Measurements from ENCODE around the gene SLC46A3. TPM values are rescaled to one million over a fixed set of nuclear protein-coding genes. Genes with fewer than 3 reads are reported as not detected.

The SLC46A3 gene
- total RNA-seq, 1 experiment from 2014 or later: 0.94 TPM

- Histone ChIP-seq H3K36me3 (replicated peaks; ENCODE audit: control insufficient read depth, insufficient read depth, low read length) (peaks cover 3% of the 10 kb centered on the region), H3K27me3 (ENCODE audit: control insufficient read depth, insufficient read depth, low read length) (no peaks in the 10 kb centered on the region)
- peak; percentile 38 for DNase-seq
These were observed 39.1 kb downstream of the SLC46A3 start for GRCh38 chr13:28679628-28680027.

GRCh38 chr13:28678809-28679208 is 40.0 kb downstream of the SLC46A3 start:
- no peak overlapping the region for H3K4me3 ChIP-seq (ENCODE audit: insufficient read depth, low read depth, low read length)
- H3K36me3 ChIP-seq (replicated peaks; ENCODE audit: control insufficient read depth, insufficient read depth, low read length): peaks cover 9% of the 10 kb centered on the region
- DNase-seq: no peak
- no peaks in the 10 kb centered on the region for H3K27me3 ChIP-seq (ENCODE audit: control insufficient read depth, insufficient read depth, low read length)

More at GRCh38 chr13:28679628-28680027, 39.1 kb downstream of the SLC46A3 start:
- no peak overlapping the region for H3K4me3 ChIP-seq (ENCODE audit: insufficient read depth, low read depth, low read length)

GRCh38 chr13:28671126-28671792 is 47.5 kb downstream of the SLC46A3 start:
- Histone ChIP-seq H3K36me3 (replicated peaks; ENCODE audit: control insufficient read depth, insufficient read depth, low read length) (peaks cover 39% of the 10 kb centered on the region), H3K4me3 (ENCODE audit: insufficient read depth, low read depth, low read length) (no peak overlapping the region), H3K27me3 (ENCODE audit: control insufficient read depth, insufficient read depth, low read length) (no peaks in the 10 kb centered on the region)
- no peak for DNase-seq

- Histone ChIP-seq H3K4me3 (ENCODE audit: insufficient read depth, low read depth, low read length) (no peak overlapping the region), H3K27me3 (ENCODE audit: control insufficient read depth, insufficient read depth, low read length) (no peaks in the 10 kb centered on the region), H3K36me3 (replicated peaks; ENCODE audit: control insufficient read depth, insufficient read depth, low read length) (peaks cover 46% of the 10 kb centered on the region)
- no peak for DNase-seq
These were observed 51.8 kb downstream of the SLC46A3 start for GRCh38 chr13:28666897-28667488.

GRCh38 chr13:28659621-28659970 is 59.2 kb downstream of the SLC46A3 start:
- no peaks in the 10 kb centered on the region for H3K27me3 ChIP-seq (ENCODE audit: control insufficient read depth, insufficient read depth, low read length)
- H3K4me3 ChIP-seq (ENCODE audit: insufficient read depth, low read depth, low read length): peak overlapping the region; percentile 95

GRCh38 chr13:28658796-28659620 is 59.8 kb downstream of the SLC46A3 start, which contains the start of gene POMP:
Gene POMP, plus strand, starts transcription at chr13:28659130. Its CDS starts 55 bp downstream, at chr13:28659185.
- no peaks in the 10 kb centered on the region for H3K27me3 ChIP-seq (ENCODE audit: control insufficient read depth, insufficient read depth, low read length)
- H3K36me3 ChIP-seq (replicated peaks; ENCODE audit: control insufficient read depth, insufficient read depth, low read length): peaks cover 12% of the 10 kb centered on the region

More at GRCh38 chr13:28659621-28659970, 59.2 kb downstream of the SLC46A3 start:
- H3K36me3 ChIP-seq (replicated peaks; ENCODE audit: control insufficient read depth, insufficient read depth, low read length): peaks cover 14% of the 10 kb centered on the region
- DNase-seq: no peak

GRCh38 chr13:28658539-28658795 is 60.3 kb downstream of the SLC46A3 start:
- H3K36me3 ChIP-seq (replicated peaks; ENCODE audit: control insufficient read depth, insufficient read depth, low read length): peaks cover 11% of the 10 kb centered on the region
- DNase-seq: peak; percentile 26
- H3K27me3 ChIP-seq (ENCODE audit: control insufficient read depth, insufficient read depth, low read length): no peaks in the 10 kb centered on the region
- peak overlapping the region; percentile 95 for H3K4me3 ChIP-seq (ENCODE audit: insufficient read depth, low read depth, low read length)

More at GRCh38 chr13:28658796-28659620, 59.8 kb downstream of the SLC46A3 start, which contains the start of gene POMP:
- peak; percentile 90 for DNase-seq
- peak within 1 kb of the TSS; percentile 95 for H3K4me3 ChIP-seq (ENCODE audit: insufficient read depth, low read depth, low read length)

- H3K36me3 ChIP-seq (replicated peaks; ENCODE audit: control insufficient read depth, insufficient read depth, low read length): peaks cover 9% of the 10 kb centered on the region
- no peaks in the 10 kb centered on the region for H3K27me3 ChIP-seq (ENCODE audit: control insufficient read depth, insufficient read depth, low read length)
- peak overlapping the region; percentile 95 for H3K4me3 ChIP-seq (ENCODE audit: insufficient read depth, low read depth, low read length)
- no peak for DNase-seq
These were observed 60.8 kb downstream of the SLC46A3 start for GRCh38 chr13:28657784-28658538.

GRCh38 chr13:28655561-28655960 is 63.2 kb downstream of the SLC46A3 start:
- Histone ChIP-seq H3K4me3 (ENCODE audit: insufficient read depth, low read depth, low read length) (no peak overlapping the region), H3K36me3 (replicated peaks; ENCODE audit: control insufficient read depth, insufficient read depth, low read length) (no peaks in the 10 kb centered on the region), H3K27me3 (ENCODE audit: control insufficient read depth, insufficient read depth, low read length) (no peaks in the 10 kb centered on the region)
- peak; percentile 7 for DNase-seq

- Histone ChIP-seq H3K4me3 (ENCODE audit: insufficient read depth, low read depth, low read length) (no peak overlapping the region), H3K36me3 (replicated peaks; ENCODE audit: control insufficient read depth, insufficient read depth, low read length) (no peaks in the 10 kb centered on the region), H3K27me3 (ENCODE audit: control insufficient read depth, insufficient read depth, low read length) (no peaks in the 10 kb centered on the region)
- no peak for DNase-seq
These were observed 64.5 kb downstream of the SLC46A3 start for GRCh38 chr13:28654276-28654675.

- no peaks in the 10 kb centered on the region for H3K27me3 ChIP-seq (ENCODE audit: control insufficient read depth, insufficient read depth, low read length)
- no peak for DNase-seq
- no peaks in the 10 kb centered on the region for H3K36me3 ChIP-seq (replicated peaks; ENCODE audit: control insufficient read depth, insufficient read depth, low read length)
- H3K4me3 ChIP-seq (ENCODE audit: insufficient read depth, low read depth, low read length): no peak overlapping the region
These were observed 65.7 kb downstream of the SLC46A3 start for GRCh38 chr13:28653111-28653510.

- H3K4me3 ChIP-seq (ENCODE audit: insufficient read depth, low read depth, low read length): no peak overlapping the region
These were observed 66.9 kb downstream of the SLC46A3 start for GRCh38 chr13:28651810-28652401.

GRCh38 chr13:28650284-28650683 is 68.5 kb downstream of the SLC46A3 start:
- H3K27me3 ChIP-seq (ENCODE audit: control insufficient read depth, insufficient read depth, low read length): no peaks in the 10 kb centered on the region
- DNase-seq: no peak
- H3K36me3 ChIP-seq (replicated peaks; ENCODE audit: control insufficient read depth, insufficient read depth, low read length): no peaks in the 10 kb centered on the region
- no peak overlapping the region for H3K4me3 ChIP-seq (ENCODE audit: insufficient read depth, low read depth, low read length)

More at GRCh38 chr13:28651810-28652401, 66.9 kb downstream of the SLC46A3 start:
- Histone ChIP-seq H3K36me3 (replicated peaks; ENCODE audit: control insufficient read depth, insufficient read depth, low read length) (no peaks in the 10 kb centered on the region), H3K27me3 (ENCODE audit: control insufficient read depth, insufficient read depth, low read length) (no peaks in the 10 kb centered on the region)
- DNase-seq: no peak

Data from H7 (cell line).